GM19023 (cell line): Measurements from ENCODE around the gene VRK3.
"Not testable (repeated sequence)": the region's sequence is repeated elsewhere in the genome, so short reads cannot be mapped to it uniquely, and the experiment has no call there.

Source experiments
- ATAC-seq: cut with Tn5 transposase; IDR thresholded peaks from one replicate; pipeline ENCODE4 v1.9.1; 2021; ENCODE audit warnings: mild to moderate bottlenecking, moderate library complexity; ENCODE audit not compliant: unreplicated experiment

The VRK3 gene

GRCh38 chr19:49958144-49958543, 67.0 kb downstream of the VRK3 start:
- ATAC-seq = not testable (repeated sequence)

- no peak for ATAC-seq
These were observed 67.8 kb downstream of the VRK3 start for GRCh38 chr19:49957262-49957915.

- ATAC-seq = no peak
These were observed 69.1 kb downstream of the VRK3 start for GRCh38 chr19:49956115-49956495.

- ATAC-seq = no peak
These were observed 70.2 kb downstream of the VRK3 start for GRCh38 chr19:49954933-49955332.

DNA sequence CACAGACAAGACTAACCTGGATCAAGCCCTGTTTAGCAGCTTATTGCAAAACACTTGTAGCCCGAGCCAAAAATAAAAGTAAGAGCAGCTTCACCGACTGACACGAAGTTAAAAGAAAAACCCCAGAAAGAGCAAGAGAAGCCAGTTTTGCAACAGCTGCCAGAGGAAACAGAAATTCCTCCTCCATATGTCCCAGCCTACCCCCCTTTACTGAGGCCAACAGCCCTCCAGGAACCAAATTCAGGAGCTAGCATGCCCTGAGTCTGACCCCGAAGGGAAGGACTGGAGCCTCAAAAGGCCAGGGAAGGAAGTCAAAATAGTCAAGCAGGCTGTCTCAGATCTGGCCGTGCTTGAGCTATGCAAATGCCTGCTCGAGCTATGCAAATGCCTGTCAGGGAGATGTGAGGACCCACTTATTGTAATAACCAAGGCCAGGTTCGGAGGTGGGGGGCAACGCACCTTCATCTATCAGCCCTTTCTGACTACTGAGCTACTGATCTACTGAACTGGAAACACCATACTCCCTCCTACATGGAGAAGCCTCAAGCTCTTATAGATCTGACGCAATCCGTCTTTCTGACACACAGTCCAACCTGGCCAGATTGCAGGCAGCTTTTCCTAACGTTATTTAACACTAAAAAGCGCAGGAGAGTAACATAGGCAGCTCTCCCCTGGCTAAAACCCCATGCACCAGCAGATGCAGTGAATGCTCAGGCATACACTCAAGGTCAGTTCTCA, 70.9 kb downstream of the VRK3 start:
- no peak for ATAC-seq

DNA sequence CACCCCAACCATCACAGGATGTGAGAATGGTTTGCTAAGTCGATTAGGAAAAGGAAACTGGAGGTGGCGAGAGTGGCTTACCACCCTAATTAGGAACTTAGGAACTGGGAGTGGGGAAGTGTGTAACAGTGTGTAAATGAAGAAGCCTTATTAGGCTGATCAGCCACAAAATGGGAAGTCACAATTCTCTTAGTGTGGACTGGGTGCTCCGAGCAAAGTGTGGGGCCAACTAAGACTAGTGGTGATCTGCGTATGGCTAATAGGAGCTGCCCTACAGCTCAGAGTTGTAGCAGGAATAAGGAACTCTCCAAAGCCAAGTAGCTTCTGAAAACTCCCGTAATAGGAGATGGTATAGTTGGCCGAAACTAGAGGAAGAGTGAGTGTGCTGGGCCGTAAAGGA, 71.8 kb downstream of the VRK3 start:
- no peak for ATAC-seq

GRCh38 chr19:49952906-49953305, 72.3 kb downstream of the VRK3 start:
- no peak for ATAC-seq

DNA sequence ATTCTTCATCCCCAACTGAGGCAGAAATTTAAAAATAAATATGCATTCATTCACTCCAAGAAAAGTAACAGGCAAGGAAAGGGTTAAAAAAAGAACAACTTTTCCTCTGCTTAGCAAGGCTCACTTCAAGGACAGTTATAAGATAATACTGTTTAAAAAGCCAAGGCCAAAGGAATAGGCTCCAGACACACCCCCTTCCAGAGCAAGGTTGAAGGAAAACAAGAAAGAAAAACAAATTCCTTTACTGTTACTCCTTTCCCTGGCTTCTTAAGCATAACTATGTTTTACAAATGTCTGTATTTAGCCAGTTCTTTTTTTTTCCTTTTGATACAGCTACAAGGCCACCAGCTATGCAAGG, 72.7 kb downstream of the VRK3 start:
- ATAC-seq = no peak

DNA sequence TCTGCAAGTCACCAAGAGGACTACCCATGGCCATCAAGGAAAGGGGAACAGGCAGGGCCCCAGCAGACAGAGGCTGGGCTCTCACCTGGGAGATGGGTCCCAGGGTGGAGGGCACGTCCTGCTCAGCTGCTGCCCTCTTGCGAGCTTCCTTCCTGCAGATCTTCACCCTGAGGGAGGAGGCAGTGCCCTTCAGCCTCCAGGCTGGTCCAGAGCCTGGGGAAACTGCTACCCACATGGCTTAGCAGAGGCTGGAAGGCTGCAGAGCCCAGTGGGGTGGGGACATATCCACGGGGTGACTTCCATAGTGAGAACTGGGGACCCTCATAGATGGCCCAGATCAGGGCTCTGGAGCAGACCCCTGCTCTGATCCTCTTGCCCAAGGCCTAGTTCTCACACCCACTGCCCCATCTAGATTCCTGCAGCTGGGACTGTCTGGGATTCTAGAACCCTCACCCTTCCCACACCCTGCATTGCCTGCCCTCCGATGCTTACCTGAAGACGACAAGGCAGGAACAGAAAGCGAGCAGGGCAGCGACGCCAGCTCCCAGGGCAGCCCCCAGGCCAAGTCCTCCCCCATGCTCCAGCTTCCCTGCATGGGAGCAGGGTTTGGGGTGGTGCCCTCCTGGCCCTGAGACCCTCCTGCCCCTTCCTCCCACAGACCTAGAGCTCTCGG, 73.2 kb downstream of the VRK3 start:
- no peak for ATAC-seq

DNA sequence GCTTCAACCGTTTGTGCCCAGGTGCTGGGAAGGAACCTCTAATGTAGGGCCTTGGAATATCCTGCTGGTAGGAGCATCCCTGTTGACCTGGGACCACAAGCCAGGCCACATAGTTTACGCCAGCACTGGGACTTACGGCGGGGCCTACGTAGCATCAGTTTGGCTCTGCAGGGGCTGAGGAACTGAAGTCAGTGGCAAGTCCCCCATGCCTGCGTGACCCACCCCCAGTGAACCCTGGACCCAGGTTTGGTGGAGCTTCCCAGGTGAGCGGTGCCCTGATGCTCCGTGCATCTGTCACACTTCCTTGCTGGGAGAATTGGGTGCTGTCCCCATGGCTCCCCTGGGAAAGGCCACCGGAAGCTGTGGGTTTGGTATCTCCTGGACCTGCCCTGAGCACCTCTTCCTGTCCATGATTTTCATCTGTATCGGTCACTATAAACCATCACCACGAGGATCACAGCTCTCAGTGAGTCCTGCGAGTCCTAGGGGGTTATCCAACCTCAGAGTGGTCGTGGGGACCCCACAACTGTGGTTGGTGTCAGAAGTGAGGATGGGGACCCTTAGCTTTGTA, 74.1 kb downstream of the VRK3 start:
- no peak for ATAC-seq

GRCh38 chr19:49950590-49950948, 74.6 kb downstream of the VRK3 start:
- ATAC-seq = no peak

DNA sequence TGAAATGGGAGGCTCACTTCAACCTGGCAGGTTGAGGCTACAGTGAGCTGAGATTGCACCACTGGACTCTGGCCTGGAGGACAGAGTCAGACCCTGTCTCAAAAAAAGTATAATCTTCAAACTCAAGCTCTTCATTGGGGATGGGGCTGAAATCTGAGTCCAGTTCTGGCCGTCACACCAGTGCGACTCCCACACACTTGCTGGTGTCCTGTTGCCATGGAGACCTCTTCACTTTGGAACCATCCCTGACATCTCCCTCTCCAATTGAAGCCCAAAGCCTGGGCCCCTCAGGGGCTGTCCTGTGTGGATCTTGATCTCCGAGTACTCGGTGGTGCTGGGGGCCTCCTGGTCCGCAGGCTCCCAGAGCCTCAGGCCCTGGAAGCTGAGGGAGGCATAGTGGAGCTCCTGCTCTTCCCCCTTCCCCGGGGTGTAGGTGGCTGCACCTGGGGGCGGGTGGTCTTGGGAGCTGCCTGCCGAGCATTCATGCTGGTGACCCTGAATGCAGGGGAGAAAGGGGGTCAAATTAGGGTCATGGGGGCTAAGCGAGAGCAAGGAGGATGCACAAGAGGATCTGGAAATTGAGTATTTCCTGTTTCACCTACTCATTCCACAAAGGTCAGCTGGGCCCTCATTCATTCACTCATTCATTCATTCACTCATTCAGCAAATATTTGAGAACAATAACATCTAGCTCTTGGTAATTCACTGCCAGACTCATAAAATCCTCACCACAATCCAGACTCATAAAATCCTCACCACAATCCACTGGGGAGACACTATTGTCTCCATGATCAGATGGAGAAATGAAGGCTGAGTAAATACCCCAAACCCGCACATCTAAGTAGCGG, 75.2 kb downstream of the VRK3 start:
- no peak for ATAC-seq

DNA sequence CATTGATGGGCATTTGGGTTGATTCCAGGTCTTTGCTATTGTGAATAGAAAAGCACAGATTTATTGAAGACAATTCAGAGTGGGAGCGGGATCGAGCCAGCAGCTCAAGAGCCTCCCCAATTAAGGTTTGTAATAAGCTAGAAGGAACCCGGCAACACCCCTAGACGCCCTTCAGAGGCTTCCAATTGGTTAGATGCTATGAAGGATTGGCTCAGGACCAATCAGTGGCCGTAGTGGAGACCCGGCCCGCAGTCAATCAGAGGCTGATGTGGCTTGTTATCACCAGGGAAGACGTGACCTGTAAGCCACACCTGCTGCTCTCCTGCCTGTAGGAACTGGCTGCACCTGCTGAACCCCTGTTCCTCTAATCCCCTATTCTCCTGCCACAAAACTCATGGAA, 78.8 kb downstream of the VRK3 start:
- no peak for ATAC-seq

GRCh38 chr19:49944567-49944966, 80.6 kb downstream of the VRK3 start:
- not testable (repeated sequence) for ATAC-seq

GRCh38 chr19:49940482-49940791, 84.7 kb downstream of the VRK3 start:
- no peak for ATAC-seq

GRCh38 chr19:49939721-49940481, 85.3 kb downstream of the VRK3 start:
- ATAC-seq = no peak

- ATAC-seq = no peak
These were observed 86.5 kb downstream of the VRK3 start for GRCh38 chr19:49938662-49939061.

DNA sequence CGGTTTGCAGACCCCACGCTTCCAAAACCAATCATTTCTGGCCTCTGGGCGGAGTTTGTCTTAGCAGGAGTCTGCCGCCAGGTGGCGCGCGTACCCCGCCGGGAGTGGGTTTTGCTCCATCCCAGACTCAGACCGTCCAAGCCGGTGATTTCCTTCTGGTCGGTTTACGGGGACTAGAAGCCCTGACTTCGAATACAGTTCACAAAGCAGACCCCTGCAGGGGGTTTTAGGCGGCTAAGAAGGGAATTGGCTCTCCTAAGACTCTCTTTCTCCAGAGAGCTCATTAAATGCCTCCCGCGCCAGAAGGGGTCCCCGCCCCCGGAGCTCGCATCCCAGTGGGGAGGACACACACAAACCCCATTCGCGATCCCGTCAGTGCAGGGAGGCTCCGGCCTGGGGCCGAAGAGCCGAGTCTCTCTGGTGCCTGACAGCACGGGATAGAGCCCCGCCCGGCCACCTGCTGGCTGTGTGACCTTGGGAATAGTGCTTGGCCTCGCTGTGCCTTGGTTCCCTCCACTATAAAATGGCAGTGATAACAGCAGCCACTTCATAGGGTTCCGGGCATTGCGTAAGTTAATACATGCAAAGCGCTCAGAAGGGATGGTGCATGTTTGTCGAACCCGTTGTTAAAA, 87.3 kb downstream of the VRK3 start:
- ATAC-seq = peak; percentile 50

- no peak for ATAC-seq
These were observed 88.6 kb downstream of the VRK3 start for GRCh38 chr19:49936549-49936948.

DNA sequence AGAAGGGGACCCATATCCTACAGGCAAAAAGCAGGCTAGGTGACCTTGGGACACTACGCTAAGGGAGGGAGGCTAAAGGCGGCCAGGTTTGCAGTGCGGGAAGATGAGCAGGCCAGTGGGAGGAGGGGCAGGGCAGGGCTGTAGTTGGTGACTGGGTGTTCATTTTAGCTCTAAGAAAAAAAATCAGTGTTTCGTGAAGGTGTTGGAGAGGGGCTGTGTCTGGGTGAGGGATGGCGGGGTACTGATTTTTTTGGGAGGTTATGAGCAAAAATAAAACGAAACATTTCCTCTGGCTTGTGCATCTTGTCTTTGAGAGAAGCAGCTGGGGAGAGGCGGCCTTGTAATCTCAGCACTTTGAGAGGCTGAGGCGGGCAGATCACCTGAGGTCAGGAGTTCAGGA, 91.5 kb downstream of the VRK3 start:
- ATAC-seq = no peak
